Activated CD4-positive, CD25-positive, alpha-beta regulatory T cell treated with anti-CD3 and anti-CD28 coated beads, Interleukin-2, amount 50 U/mL, for 24 hours (primary cell): ENCODE results near the gene CABYR.
A peak's percentile ranks its signal among the peaks of the same experiment; 100 is the strongest.
"Not testable (repeated sequence)": the region's sequence is repeated elsewhere in the genome, so short reads cannot be mapped to it uniquely, and the experiment has no call there.

Experiments used
- ATAC-seq, 2 donors: fragments of 150-1000 bp; cut with Tn5 transposase; one replicate each; pipeline ENCODE4 v1.10.0; 2021; ENCODE audit warnings: mild to moderate bottlenecking in 1 of 2, moderate library complexity in 1 of 2

CABYR gene

GRCh38 chr18:24130494-24130893 is 8.4 kb upstream of the CABYR start:
- no peak for ATAC-seq

DNA sequence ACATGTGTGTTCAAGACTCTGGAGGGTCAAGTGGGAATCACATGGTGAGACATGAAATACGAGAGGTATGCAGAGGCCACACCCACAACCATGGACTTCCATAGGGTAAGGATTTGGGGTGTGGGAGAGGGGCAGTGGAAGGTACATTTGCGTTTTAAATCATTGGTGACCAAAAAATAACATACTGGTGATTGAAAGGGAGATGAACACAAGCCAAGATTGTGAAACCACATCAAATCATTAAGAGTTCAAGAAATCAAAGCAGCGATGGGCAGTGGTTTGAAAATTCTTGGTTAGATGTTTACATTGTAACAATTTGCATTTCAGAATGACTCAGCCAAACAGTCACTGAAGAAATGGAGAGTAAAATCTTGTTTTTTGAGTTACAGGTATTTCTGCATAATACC is 1.9 kb upstream of the CABYR start:
- no peak for ATAC-seq

GRCh38 chr18:24138409-24138788 is 463 bp upstream of the CABYR start:
- ATAC-seq: peak in 1 of 2 donors; percentile 2

DNA sequence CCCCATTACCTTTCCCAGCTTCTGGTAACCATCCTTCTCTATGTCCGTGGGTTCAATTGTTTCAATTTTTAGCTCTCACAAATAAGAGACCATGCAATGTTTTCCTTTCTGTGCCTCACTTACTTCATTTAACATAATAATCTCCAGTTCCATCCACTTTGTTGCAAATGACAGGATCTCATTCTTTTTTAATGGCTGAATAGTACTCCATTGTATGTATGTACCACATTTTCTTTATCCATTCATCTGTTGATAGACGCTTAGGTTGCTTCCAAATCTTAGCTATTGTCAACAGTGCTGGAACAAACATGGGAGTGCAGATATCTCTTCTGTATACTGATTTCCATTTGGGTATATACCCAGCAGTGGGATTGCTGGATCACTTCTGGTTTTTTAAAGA is 1.8 kb downstream of the CABYR start:
- no peak for ATAC-seq

DNA sequence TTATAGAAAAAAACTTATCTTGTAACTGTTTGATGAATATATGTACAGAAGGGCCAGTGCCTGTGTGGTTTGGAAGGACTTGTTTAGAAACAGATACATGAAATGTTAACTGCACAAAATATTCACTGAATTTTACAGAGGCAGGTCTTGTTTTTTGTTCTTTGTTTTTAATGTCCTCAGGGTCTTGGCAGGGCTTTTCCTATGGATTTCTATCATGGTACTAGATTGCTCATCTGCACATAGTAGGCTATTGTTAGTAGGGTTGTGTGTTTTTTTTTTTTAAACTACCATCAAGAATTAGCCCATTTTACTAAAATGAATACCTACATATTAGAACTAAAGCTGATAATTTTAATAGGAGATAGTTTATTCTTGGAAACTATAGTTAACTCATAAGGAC is 3.5 kb downstream of the CABYR start:
- no peak for ATAC-seq

- ATAC-seq: not testable (repeated sequence)
These were observed 10.7 kb downstream of the CABYR start for GRCh38 chr18:24149591-24149990.

GRCh38 chr18:24153397-24153796 is 14.5 kb downstream of the CABYR start:
- ATAC-seq: no peak

DNA sequence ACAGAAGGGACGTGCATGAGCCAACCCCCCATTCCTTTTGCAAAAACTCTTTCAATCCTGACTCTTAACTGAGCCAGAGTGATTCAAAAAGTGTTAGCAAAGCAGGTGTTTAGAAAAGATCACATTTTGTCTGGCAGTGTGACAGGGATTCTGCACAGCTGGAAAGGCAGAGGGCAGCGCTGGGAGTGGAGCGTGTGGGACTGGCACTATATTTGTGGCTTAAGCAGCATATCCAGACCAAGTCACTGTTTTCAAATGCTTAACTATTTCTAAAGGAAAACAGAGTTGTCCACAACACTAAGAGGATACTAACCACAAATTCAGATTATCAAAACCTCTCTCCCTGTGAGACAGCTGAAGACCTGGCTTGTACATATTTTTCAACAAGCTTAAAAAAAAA is 19.0 kb downstream of the CABYR start:
- no peak for ATAC-seq

DNA sequence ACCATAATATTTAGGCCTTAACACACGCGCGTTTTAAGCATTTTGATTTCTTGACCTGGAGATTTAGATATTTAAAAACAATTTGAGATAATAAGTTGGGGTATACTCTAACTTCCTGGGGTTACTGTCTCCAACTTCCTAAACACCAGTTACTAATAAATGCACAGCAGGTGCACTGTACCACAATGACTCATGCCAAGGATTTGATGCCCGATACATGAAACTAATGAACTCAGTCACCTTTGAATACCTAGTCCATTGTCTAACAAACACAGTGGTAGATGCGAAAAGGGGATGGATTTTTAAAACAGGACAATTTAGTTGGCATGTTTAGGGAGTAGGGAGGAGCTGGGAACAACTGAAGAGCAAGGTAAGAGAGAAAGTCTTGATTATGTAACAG is 21.2 kb downstream of the CABYR start:
- no peak for ATAC-seq

DNA sequence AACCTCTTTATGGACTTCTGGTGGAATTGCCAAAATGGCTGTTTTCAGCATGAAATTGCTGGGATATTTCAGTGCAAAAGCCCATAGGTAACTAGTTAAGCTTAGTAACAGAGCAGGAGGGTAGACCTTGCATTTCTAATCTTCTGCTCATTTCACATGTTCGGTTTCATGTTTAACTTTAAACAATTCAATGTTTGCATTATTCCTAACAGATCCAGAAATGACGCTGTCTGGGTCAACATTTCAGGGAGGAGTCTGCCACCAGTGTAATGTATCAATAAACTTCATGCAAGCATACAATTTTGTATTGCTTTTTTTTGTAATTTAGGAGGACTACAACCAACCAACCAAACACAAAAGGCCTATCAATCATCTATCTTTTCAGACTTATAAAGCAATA is 22.4 kb downstream of the CABYR start:
- ATAC-seq: no peak

DNA sequence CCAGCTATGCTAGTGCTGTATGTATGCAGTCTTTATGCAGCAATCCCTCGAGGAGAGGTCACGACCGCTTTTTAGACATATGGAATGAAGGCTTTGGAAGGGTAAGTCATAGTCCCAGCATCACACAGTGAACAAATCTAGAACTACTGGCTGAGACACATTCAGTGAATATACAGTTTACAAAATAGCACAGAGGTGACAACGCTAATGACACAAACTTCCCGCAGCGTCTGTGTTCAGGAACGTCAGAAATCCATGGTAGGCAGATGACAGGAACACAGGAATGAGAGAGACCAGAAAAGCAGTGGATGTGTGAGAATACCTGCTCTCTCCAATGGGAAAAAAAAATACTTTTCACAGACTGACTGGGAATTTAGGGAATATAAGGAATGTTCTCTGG is 29.6 kb downstream of the CABYR start:
- ATAC-seq: no peak

GRCh38 chr18:24170360-24170759 is 31.5 kb downstream of the CABYR start:
- no peak for ATAC-seq

DNA sequence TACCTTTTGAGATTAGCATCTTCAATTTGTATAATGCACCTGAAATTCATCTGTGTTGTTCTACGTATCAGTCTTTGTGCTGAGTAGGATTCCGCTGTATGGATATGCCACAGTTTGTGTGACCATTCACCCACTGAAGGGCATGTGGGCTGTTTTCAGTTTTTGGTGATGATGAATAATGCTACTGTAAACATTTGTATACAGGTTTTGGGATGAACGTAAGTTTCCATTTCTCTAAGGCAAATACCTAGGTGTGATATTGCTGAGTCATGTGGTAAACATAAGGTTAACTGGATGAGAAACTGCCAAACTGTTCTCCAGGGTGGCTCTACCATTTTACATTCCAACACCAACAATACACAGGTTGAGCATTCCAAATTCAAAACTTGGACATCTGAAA is 35.1 kb downstream of the CABYR start:
- no peak for ATAC-seq

GRCh38 chr18:24176727-24177416 is 38.0 kb downstream of the CABYR start:
- no peak for ATAC-seq

DNA sequence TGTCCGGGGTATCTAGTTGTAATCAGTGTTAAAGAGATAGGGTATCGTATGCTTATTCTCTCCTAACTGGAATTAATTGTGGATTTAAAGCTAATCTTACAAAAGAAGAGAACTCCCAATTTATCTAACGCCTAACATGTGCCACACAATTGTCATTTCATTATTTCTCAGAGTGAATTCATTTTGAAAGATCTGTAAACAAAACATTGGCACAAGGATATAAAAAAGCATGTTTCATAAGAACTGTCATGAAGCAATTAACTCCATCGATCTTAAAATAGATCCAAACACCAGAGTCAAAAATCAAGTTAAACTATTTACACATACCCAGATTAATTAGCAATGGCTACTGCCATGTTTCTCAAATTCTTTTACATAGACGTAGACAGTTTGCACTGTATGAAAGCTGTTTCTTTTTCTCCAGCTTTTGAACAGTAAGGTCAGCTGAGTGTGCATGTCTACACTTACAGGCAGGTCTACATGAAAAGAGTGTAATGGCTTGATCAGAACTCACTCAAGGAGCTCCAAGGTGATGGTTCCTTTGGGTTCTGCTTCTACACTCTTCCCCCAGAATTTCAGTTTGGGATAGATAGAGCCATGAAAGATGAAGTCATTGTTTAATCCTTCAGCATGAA is 38.8 kb downstream of the CABYR start:
- no peak for ATAC-seq

DNA sequence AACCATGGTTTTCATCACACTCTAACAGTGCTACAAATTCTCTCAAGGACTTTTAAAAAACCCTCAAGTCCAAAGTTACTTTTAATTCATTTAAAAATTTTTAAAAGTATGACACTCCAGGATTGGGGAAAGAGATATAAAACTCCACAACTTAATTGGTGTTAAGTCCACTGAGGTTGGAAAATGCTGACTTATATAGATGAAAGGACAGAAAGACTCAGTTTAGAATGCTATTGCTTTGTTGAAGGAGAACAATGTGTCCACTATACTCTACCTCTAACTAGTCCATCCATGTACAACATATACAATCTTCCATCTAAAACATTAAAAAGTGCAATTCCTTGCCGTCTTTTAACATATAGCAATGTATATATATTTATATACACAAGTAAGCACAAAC is 41.2 kb downstream of the CABYR start:
- no peak for ATAC-seq

GRCh38 chr18:24181806-24182205 is 42.9 kb downstream of the CABYR start:
- ATAC-seq: no peak

DNA sequence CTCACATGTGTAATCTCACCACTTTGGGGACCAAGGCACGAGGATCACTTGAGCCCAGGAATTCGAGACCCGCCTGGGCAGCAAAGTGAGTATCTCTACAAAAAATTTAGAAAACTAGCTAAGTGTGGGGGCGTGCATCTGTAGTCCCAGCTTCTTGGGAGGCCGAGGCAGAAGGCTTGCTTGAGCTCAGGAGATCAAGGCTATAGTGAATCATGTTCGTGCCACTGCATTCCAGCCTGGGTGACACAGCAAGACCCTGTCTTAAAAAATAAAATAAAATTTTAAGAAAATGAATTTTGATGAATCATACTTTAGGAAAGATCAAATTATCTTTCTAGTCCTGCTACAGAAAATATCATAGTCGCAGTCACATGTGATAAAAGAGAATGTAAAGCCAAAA is 46.9 kb downstream of the CABYR start:
- ATAC-seq: no peak

DNA sequence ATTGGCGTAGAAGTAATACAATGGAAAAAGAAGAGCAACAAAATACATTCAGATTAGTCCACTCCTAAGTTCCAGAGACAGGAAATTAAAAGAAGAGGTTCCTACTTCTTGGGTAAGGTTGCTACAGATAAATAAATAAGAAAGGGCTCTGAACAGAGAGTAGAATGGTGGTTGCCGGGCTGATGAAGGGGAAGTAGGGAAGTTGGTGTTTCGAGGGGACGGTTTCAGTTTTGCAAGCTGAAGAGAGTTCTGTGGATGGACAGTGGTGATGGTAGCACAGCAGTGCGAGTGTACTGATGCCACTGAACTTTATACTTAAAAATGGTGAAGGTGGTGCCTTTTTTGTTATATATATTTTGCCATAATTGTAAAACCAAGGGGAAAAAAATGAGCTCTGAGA is 48.2 kb downstream of the CABYR start:
- ATAC-seq: no peak

DNA sequence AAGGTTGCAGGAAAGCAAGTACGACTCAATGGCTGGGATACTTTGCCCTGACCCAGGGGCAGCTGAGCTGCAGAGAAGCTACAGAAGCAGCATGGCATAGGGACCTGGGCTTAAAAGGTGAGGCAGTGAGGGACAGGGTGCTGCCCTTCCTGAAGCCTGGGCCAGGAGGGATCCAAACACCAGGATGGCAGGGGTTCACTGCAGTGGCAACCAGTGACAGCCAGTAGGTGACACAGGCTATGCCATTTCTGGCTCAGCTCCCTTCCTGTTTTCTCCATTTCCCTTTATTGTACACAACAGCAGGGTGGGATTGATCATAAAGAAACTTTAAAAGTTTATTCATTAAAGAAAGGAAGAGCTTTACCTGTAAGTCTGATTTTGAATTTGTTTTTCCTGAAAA is 48.8 kb downstream of the CABYR start:
- no peak for ATAC-seq

GRCh38 chr18:24188120-24188519 is 49.3 kb downstream of the CABYR start:
- ATAC-seq: no peak

DNA sequence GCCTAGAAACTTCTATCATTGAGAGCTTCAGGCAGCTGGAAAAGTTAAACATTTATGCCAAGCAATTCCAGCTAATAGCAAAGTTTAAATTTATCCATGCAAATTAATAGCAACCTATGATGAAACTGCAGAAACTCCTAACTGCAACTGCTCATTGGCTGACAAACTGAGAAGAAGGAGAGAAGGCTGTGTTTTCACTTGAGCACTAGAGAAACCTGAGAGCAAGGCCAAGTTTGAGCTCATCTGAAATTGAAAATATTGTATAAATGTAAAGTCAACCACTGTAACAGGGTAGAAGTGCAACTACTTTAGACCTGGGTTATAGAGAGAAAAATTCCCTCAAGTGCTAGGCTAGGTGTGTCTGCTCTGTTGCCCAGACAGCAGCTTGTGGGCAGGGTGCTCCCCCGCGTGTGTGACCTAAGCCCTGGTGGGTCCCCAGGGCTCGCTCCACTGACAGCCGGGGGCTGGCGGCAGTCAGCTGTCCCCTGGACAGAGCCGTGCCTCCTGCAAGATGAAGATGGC is 50.2 kb downstream of the CABYR start:
- no peak for ATAC-seq

GRCh38 chr18:24189664-24190346 is 50.9 kb downstream of the CABYR start:
- no peak for ATAC-seq

DNA sequence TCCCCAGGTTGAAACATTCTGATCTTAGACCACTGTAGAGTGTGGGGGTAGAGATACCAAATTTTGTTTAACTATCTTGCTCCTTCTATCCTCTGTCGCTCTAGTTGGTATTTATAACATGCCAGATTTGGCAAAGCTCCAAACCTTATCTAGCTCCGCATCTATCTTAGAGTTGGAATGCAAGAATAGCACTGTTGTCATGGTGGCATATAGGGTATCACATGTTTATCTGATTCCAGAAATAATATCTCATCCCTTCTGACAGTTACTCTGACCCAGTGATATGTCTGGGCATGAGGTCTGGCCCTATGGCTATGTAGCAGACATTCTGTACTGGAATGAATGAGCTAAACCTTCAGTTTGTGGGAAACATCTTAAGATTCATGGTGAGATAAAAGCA is 51.7 kb downstream of the CABYR start:
- ATAC-seq: no peak
